Activated CD8-positive, alpha-beta T cell treated with anti-CD3 and anti-CD28 coated beads for 36 hours (primary cell): Measurements from ENCODE around the gene UBL4A. TPM values are rescaled to one million over a fixed set of nuclear protein-coding genes. Genes with fewer than 3 reads are reported as not detected.

Experiments used
- ATAC-seq: fragments of 200-7000 bp; cut with Tn5 transposase; one replicate; pipeline ENCODE4 v1.10.0; 2021; ENCODE audit warnings: mild to moderate bottlenecking, moderate library complexity
- CTCF ChIA-PET: fragments of 350-600 bp; sonication (Branson Sonifier 250); formaldehyde crosslinking; loops from one replicate; lab custom pipeline; 2021; ENCODE audit warnings: antibody characterized with exemption; lab: Charles Lee
- POLR2A ChIA-PET: fragments of 350-600 bp; sonication (Branson Sonifier 250); formaldehyde crosslinking; loops from one replicate; lab custom pipeline; 2021; ENCODE audit warnings: antibody characterized with exemption; lab: Charles Lee
- DNase-seq: peaks from one replicate; pipeline ENCODE4 v3.0.0-alpha.2; 2020
- H3K27ac Mint-ChIP-seq: one replicate; pipeline ENCODE4 v1.8.0; 2021; ENCODE audit warnings: mild to moderate bottlenecking, mixed read lengths
- H3K27me3 Mint-ChIP-seq: one replicate; pipeline ENCODE4 v1.8.0; 2021; ENCODE audit warnings: mixed read lengths
- H3K36me3 Mint-ChIP-seq: one replicate; pipeline ENCODE4 v1.8.0; 2021; ENCODE audit warnings: low read depth, mixed read lengths
- H3K4me1 Mint-ChIP-seq: one replicate; pipeline ENCODE4 v1.8.0; 2021; ENCODE audit warnings: low read depth, mixed read lengths
- H3K4me3 Mint-ChIP-seq: one replicate; pipeline ENCODE4 v1.8.0; 2021; ENCODE audit warnings: mild to moderate bottlenecking, moderate library complexity, mixed read lengths
- H3K9me3 Mint-ChIP-seq: one replicate; pipeline ENCODE4 v1.8.0; 2021; ENCODE audit warnings: mixed read lengths
- CTCF ChIP-seq: fragments of 200-600 bp; IDR thresholded peaks from one replicate; pipeline ENCODE4 v1.8.0; 2022; ENCODE audit warnings: antibody characterized with exemption, mild to moderate bottlenecking
- intact Hi-C: fragments of 100-400 bp; cut with micrococcal nuclease; formaldehyde crosslinking; loops from one replicate; pipeline ENCODE4 v1.10.0; 2022
- total RNA-seq, 2 experiments: library from RNA; stranded (reverse); gene quantifications; one replicate each; pipeline ENCODE4 v1.2.3, GENCODE V29; 2021

UBL4A gene
- total RNA-seq, 2 experiments from 2014 or later = 46.5 to 47.6 TPM

DNA sequence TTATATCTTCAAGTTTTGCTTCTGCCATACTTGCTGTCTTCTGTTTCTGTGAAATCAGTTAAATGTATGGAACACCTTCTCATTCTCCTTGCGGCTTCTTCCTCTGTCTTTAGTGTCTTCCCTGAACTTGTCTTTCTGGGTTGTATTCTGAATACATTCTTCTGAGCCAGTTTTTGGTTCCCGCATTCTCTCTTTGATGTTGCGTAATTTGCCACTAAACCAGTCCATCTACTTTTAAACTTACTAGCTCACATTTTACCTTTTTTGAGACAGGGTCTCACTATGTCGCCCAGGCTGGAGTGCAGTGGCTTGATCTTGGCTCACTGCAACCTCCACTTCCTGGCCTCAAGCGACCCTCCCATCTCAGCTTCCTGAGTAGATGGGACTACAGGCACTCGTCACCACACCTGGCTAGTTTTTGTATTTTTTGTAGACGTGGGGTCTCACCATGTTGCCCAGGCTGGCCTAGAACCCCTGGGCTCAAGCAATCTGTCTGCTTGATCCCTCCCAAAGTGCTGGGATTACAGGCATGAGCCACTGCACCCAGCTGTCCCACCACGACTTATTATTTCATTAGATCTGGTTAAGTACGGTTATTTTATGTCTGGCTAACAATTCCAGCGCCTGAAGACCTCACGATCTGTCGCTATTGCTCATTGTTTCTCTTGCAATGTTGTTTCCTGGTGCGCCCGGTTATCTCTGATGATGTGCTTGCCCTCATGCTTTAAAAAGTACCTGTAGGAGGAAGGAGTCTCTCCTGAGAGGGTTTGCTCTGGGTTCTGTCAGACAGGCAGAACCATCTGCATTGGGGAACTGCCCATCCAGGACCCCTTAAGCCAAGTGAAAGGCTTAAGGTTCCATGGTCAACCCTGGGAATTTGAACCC, 39.4 kb upstream of the UBL4A start:
- no peak for TF ChIP-seq CTCF
- DNase-seq (no peak), ATAC-seq (no peak)
- intact Hi-C loops = no loop called here
- Mint-ChIP-seq H3K36me3 (no peaks in the 10 kb centered on the region), H3K9me3 (no peaks in the 10 kb centered on the region), H3K27me3 (no peaks in the 10 kb centered on the region), H3K4me1 (peaks cover 20% of the 10 kb centered on the region), H3K4me3 (no peak overlapping the region), H3K27ac (peak overlapping the region; percentile 55)
- ChIA-PET POLR2A (interaction anchor here (1.1 to 1.3 kb wide), 2 partner anchors 16 to 124 kb away, joined by 3 to 5 read pairs; no protein-coding TSS in a partner anchor), CTCF (interaction anchor here (1.2 to 1.7 kb wide), 3 partner anchors 12 to 48 kb away, joined by 3 to 7 read pairs (median 4); partner anchors contain the start of gene SLC10A3)

DNA sequence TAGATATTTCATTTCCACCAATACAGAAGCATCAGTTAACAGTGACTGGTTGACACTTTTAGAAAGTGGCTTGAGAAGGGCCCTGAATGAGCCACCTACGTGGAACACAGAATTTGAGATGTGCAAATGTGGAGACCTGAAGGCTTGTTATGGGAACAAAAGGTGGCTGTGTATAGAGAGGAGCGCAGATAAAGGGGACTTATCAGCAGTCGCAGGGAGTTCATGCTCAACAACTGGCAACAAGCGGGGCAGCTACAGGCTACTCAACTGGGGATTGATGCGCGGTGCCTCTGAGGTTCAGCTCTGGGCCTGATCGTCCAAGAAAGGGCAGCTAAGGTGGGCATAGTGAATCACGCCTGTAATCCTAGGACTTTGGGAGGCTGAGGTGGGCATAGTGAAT, 33.0 kb upstream of the UBL4A start:
- intact Hi-C loops = no loop called here
- no peak overlapping the region for H3K4me3 Mint-ChIP-seq
- ChIA-PET CTCF (no interaction called here), POLR2A (no interaction called here)
- DNase-seq = no peak
- TF ChIP-seq CTCF = no peak
- no peak overlapping the region for H3K27ac Mint-ChIP-seq
- peaks cover 7% of the 10 kb centered on the region for H3K4me1 Mint-ChIP-seq
- H3K27me3 Mint-ChIP-seq = no peaks in the 10 kb centered on the region
- H3K9me3 Mint-ChIP-seq = no peaks in the 10 kb centered on the region
- peaks cover 4% of the 10 kb centered on the region for H3K36me3 Mint-ChIP-seq
- ATAC-seq = no peak

GRCh38 chrX:154517101-154517781, 30.8 kb upstream of the UBL4A start:
- no peak overlapping the region for H3K27ac Mint-ChIP-seq
- H3K4me3 Mint-ChIP-seq = no peak overlapping the region
- CTCF ChIA-PET = interaction anchor here (1.0 to 1.4 kb wide), 2 partner anchors 10 to 25 kb away, joined by 4 read pairs; no protein-coding TSS in a partner anchor
- DNase-seq = no peak
- no peaks in the 10 kb centered on the region for H3K9me3 Mint-ChIP-seq
- POLR2A ChIA-PET = interaction anchor here (1.0 kb wide), 2 partner anchors 27 to 32 kb away, joined by 3 to 5 read pairs; partner anchors contain the start of gene SLC10A3
- intact Hi-C loops = no loop called here
- no peaks in the 10 kb centered on the region for H3K27me3 Mint-ChIP-seq
- H3K36me3 Mint-ChIP-seq = peaks cover 10% of the 10 kb centered on the region
- TF ChIP-seq CTCF = no peak
- ATAC-seq = no peak
- H3K4me1 Mint-ChIP-seq = peaks cover 19% of the 10 kb centered on the region

- H3K9me3 Mint-ChIP-seq = no peaks in the 10 kb centered on the region
- ChIA-PET CTCF (interaction anchor here (1.0 to 1.4 kb wide), 2 partner anchors 11 to 25 kb away, joined by 4 read pairs; no protein-coding TSS in a partner anchor), POLR2A (interaction anchor here (1.0 to 1.7 kb wide), 3 partner anchors 17 to 32 kb away, joined by 3 to 5 read pairs (median 4); partner anchors contain the start of gene SLC10A3)
- peak; percentile 12 for DNase-seq
- peak overlapping the region; percentile 82 for H3K4me3 Mint-ChIP-seq
- no peak for TF ChIP-seq CTCF
- intact Hi-C loops = no loop called here
- no peak for ATAC-seq
- H3K36me3 Mint-ChIP-seq = peaks cover 13% of the 10 kb centered on the region
- H3K4me1 Mint-ChIP-seq = peaks cover 23% of the 10 kb centered on the region
- H3K27me3 Mint-ChIP-seq = no peaks in the 10 kb centered on the region
- H3K27ac Mint-ChIP-seq = peak overlapping the region; percentile 92
Measured at GRCh38 chrX:154516656-154517100, 30.3 kb upstream of the UBL4A start.
